ENCODE measurements around the gene PIK3R4.

GRCh38 chr3:130795396-130795795 lies 48.8 kb upstream of the PIK3R4 start:
- TF ChIP-seq CTCF (IDR thresholded peaks at IDR 0.05) (no peak), POLR2AphosphoS5 (IDR thresholded peaks at IDR 0.05) (no peak), EP300 (IDR thresholded peaks at IDR 0.05) (no peak), POLR2A (IDR thresholded peaks at IDR 0.05) (no peak)
